HL-60 (cell line): ENCODE results near the gene ZNF579.

Experiments
- POLR2AphosphoS5 ChIP-seq: IDR thresholded peaks from 2 replicates; pipeline ENCODE4 v1.6.1; 2012; ENCODE audit warnings: low read depth
- SPI1 ChIP-seq: IDR thresholded peaks from 2 replicates; pipeline ENCODE4 v1.6.1; 2012; ENCODE audit warnings: low read depth, mild to moderate bottlenecking, borderline replicate concordance
- TF ChIP-seq, protein P1 (sequence below): IDR thresholded peaks from one replicate; pipeline ENCODE4 v1.5.1; 2011; ENCODE audit warnings: low read length, control low read depth, inconsistent platforms; ENCODE audit not compliant: insufficient read depth

DNA sequence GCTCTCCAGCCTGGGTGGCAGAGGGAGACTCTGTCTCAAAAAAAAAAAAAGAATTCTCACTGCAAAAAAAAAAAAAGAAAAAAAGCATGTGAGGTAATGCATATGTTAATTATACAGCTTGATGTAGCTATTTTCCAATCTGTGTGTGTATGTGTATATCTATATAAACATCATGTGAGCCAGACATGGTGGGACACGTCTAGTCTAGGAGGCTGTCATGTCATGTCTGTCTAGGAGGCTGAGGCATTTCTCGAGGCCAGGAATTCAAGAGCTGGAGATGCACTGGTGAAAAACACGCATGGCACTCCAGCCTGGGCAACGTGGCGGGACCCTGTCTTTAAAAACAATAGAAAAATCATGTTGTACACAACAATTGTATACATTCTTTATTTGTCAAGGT is 28.4 kb downstream of the ZNF579 start:
- TF ChIP-seq, protein P1, sequence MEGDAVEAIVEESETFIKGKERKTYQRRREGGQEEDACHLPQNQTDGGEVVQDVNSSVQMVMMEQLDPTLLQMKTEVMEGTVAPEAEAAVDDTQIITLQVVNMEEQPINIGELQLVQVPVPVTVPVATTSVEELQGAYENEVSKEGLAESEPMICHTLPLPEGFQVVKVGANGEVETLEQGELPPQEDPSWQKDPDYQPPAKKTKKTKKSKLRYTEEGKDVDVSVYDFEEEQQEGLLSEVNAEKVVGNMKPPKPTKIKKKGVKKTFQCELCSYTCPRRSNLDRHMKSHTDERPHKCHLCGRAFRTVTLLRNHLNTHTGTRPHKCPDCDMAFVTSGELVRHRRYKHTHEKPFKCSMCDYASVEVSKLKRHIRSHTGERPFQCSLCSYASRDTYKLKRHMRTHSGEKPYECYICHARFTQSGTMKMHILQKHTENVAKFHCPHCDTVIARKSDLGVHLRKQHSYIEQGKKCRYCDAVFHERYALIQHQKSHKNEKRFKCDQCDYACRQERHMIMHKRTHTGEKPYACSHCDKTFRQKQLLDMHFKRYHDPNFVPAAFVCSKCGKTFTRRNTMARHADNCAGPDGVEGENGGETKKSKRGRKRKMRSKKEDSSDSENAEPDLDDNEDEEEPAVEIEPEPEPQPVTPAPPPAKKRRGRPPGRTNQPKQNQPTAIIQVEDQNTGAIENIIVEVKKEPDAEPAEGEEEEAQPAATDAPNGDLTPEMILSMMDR = no peak
- TF ChIP-seq POLR2AphosphoS5 (no peak), SPI1 (no peak)
